Prostate gland (tissue), 2 donors: ENCODE measurements around the gene LMBR1. TPM values are rescaled to one million over a fixed set of nuclear protein-coding genes. Genes with fewer than 3 reads are reported as not detected.
"Not testable (repeated sequence)": the region's sequence is repeated elsewhere in the genome, so short reads cannot be mapped to it uniquely, and the experiment has no call there.

Experiments
- DNase-seq: peaks from one replicate; pipeline ENCODE4 v3.0.0-alpha.2; 2019; ENCODE audit warnings: low spot score
- H3K27ac ChIP-seq, 2 donors: fragments of 200-600 bp; sonication (generic); 2 replicates each; pipeline ENCODE4 v1.5.1; 2017 to 2019
- H3K27me3 ChIP-seq: fragments of 200-600 bp; sonication (generic); replicated peaks from 2 replicates; pipeline ENCODE4 v1.5.1; 2019; ENCODE audit not compliant: insufficient read depth
- H3K36me3 ChIP-seq, 2 donors: fragments of 200-600 bp; sonication (generic); 1 replicate in 1 of 2; 2 replicates in 1 of 2; pipeline versions ENCODE4 v1.5.1 to v1.8.1; 2017 to 2019
- H3K4me1 ChIP-seq: fragments of 200-600 bp; sonication (generic); replicated peaks from 2 replicates; pipeline ENCODE4 v1.5.1; 2019
- H3K4me3 ChIP-seq, 2 donors: fragments of 200-600 bp; sonication (generic); 2 replicates each; pipeline ENCODE4 v1.5.1; 2017 to 2019
- H3K9me3 ChIP-seq: fragments of 200-600 bp; sonication (generic); 2 replicates; pipeline ENCODE4 v1.5.1; 2017
- CTCF ChIP-seq, 4 experiments: fragments of 200-600 bp in 2 of 4; fragments of 450-650 bp in 2 of 4; sonication (generic) in 2 of 4; IDR thresholded peaks; 1 replicate in 3 of 4; 2 replicates in 1 of 4; pipeline ENCODE4 v1.5.1; 2016 to 2019; ENCODE audit warnings: antibody characterized with exemption in 4 of 4, mild to moderate bottlenecking in 2 of 4, moderate library complexity in 2 of 4
- POLR2A ChIP-seq: fragments of 450-650 bp; IDR thresholded peaks from one replicate; pipeline ENCODE4 v1.6.1; 2016; ENCODE audit warnings: antibody characterized with exemption, mild to moderate bottlenecking
- POLR2AphosphoS5 ChIP-seq: sonication (generic); formaldehyde crosslinking; IDR thresholded peaks from one replicate; pipeline ENCODE4 v1.6.1; 2017; ENCODE audit warnings: antibody characterized with exemption
- WGBS: methylation state at CpG from one replicate; pipeline ENCODE4 v1.1.5; 2018; 5-methylcytosine and 5-hydroxymethylcytosine counted together
- intact Hi-C: fragments of 100-400 bp; cut with DNase I; formaldehyde crosslinking; loops from one replicate; pipeline ENCODE4 v1.14.2; 2022
- total RNA-seq, 2 donors: library from RNA; depleted of rRNA; stranded (reverse); fragments of >200 nt; gene quantifications; one replicate each; pipeline ENCODE4 v1.1.0, GENCODE V29; 2016

Gene LMBR1
- total RNA-seq, 2 donors from 2014 or later = 44.7 to 168 TPM

GRCh38 chr7:156652886-156653568 lies 240.0 kb downstream of the LMBR1 start:
- WGBS = 97% methylated on average over 8 of the region's 8 CpGs
- no peak for DNase-seq
- no peak overlapping the region for H3K4me3 ChIP-seq
- no peaks in the 10 kb centered on the region for H3K9me3 ChIP-seq
- H3K36me3 ChIP-seq = no peaks in the 10 kb centered on the region
- H3K27ac ChIP-seq = no peak overlapping the region
- TF ChIP-seq POLR2A (no peak), CTCF (IDR thresholded peaks at IDR 0.05) (no peak), POLR2AphosphoS5 (no peak)
- no peaks in the 10 kb centered on the region for H3K4me1 ChIP-seq
- intact Hi-C loops = no loop called here
- H3K27me3 ChIP-seq = no peaks in the 10 kb centered on the region

GRCh38 chr7:156651474-156651873 lies 241.5 kb downstream of the LMBR1 start:
- H3K27me3 ChIP-seq = no peaks in the 10 kb centered on the region
- H3K27ac ChIP-seq = no peak overlapping the region
- WGBS = 93% methylated on average over 4 of the region's 4 CpGs
- H3K4me3 ChIP-seq = no peak overlapping the region
- H3K36me3 ChIP-seq = no peaks in the 10 kb centered on the region
- H3K4me1 ChIP-seq = no peaks in the 10 kb centered on the region
- TF ChIP-seq CTCF (IDR thresholded peaks at IDR 0.05) (no peak), POLR2A (no peak), POLR2AphosphoS5 (no peak)
- intact Hi-C loops = no loop called here
- no peak for DNase-seq
- no peaks in the 10 kb centered on the region for H3K9me3 ChIP-seq

GRCh38 chr7:156650042-156650441 lies 242.9 kb downstream of the LMBR1 start:
- DNase-seq = no peak
- intact Hi-C loops = no loop called here
- Histone ChIP-seq H3K4me1 (no peaks in the 10 kb centered on the region), H3K9me3 (no peaks in the 10 kb centered on the region), H3K27ac (no peak overlapping the region), H3K36me3 (no peaks in the 10 kb centered on the region), H3K4me3 (no peak overlapping the region), H3K27me3 (no peaks in the 10 kb centered on the region)
- 39% methylated on average over 9 of the region's 9 CpGs for WGBS
- TF ChIP-seq CTCF (IDR thresholded peaks at IDR 0.05) = peak in 2 of 4 experiments; percentile 36 to 39
- TF ChIP-seq POLR2AphosphoS5 = no peak

GRCh38 chr7:156647330-156647729 lies 245.7 kb downstream of the LMBR1 start:
- H3K9me3 ChIP-seq, H3K27ac ChIP-seq, DNase-seq, H3K36me3 ChIP-seq, H3K4me1 ChIP-seq, H3K4me3 ChIP-seq, intact Hi-C loops, H3K27me3 ChIP-seq: not testable (repeated sequence)
- 99% methylated on average over 5 of the region's 5 CpGs for WGBS

- H3K9me3 ChIP-seq = no peaks in the 10 kb centered on the region
- no peak overlapping the region for H3K4me3 ChIP-seq
- no peaks in the 10 kb centered on the region for H3K27me3 ChIP-seq
- TF ChIP-seq CTCF (IDR thresholded peaks at IDR 0.05) (no peak), POLR2A (no peak), POLR2AphosphoS5 (no peak)
- H3K4me1 ChIP-seq = no peaks in the 10 kb centered on the region
- intact Hi-C loops = no loop called here
- DNase-seq = no peak
- WGBS = 66% methylated on average over 13 of the region's 13 CpGs
- peak overlapping the region in 1 of 2 donors; percentile 18 for H3K27ac ChIP-seq
- H3K36me3 ChIP-seq = no peaks in the 10 kb centered on the region
These were observed 250.5 kb downstream of the LMBR1 start for GRCh38 chr7:156642306-156643045.
